Muscle of back (tissue), 13 donors: ENCODE measurements around the gene CREB3L1. TPM values are rescaled to one million over a fixed set of nuclear protein-coding genes. Genes with fewer than 3 reads are reported as not detected.
A peak's percentile ranks its signal among the peaks of the same experiment; 100 is the strongest.

Experiments
- DNase-seq, 3 donors: peaks; one replicate each; pipeline versions ENCODE4 v3.0.0 to v3.0.0-alpha.2; 2013
- long read RNA-seq, 9 donors: transcript quantifications; one replicate each; lab custom pipeline, GENCODE V29; 2026
- polyA plus RNA-seq, 10 donors: library from polyadenylated mRNA; unstranded; fragments of 120-200 nt; gene quantifications; one replicate each; pipeline ENCODE4 v1.2.1, GENCODE V29; 2013; ENCODE audit not compliant: insufficient read length in 10 of 10

Gene CREB3L1, protein sequence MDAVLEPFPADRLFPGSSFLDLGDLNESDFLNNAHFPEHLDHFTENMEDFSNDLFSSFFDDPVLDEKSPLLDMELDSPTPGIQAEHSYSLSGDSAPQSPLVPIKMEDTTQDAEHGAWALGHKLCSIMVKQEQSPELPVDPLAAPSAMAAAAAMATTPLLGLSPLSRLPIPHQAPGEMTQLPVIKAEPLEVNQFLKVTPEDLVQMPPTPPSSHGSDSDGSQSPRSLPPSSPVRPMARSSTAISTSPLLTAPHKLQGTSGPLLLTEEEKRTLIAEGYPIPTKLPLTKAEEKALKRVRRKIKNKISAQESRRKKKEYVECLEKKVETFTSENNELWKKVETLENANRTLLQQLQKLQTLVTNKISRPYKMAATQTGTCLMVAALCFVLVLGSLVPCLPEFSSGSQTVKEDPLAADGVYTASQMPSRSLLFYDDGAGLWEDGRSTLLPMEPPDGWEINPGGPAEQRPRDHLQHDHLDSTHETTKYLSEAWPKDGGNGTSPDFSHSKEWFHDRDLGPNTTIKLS
- polyA plus RNA-seq, result 10 to 100 TPM; 37.6 to 62.4 (median 46.5) TPM
- long read RNA-seq, donor 1, transcript CREB3L1-206 (12 exons, 2,687 nt), result major isoform, 9 of 10 reads
- long read RNA-seq, donor 1, partial matches to known transcripts, result 0 of 10 reads
- long read RNA-seq, donor 1, other reads (novel, unspliced or antisense), result 0 of 10 reads
- long read RNA-seq, donor 2, partial matches to known transcripts, result 16 of 19 reads
- long read RNA-seq, donor 2, other reads (novel, unspliced or antisense), result 0 of 19 reads
- long read RNA-seq, donor 3, result 0 reads
- long read RNA-seq, donor 4, transcript CREB3L1-206 (12 exons, 2,687 nt), result major isoform, 9 of 16 reads
- long read RNA-seq, donor 4, partial matches to known transcripts, result 7 of 16 reads
- long read RNA-seq, donor 4, other reads (novel, unspliced or antisense), result 0 of 16 reads
- long read RNA-seq, donor 5, transcript CREB3L1-206 (12 exons, 2,687 nt), result major isoform, 6 of 45 reads
- long read RNA-seq, donor 5, partial matches to known transcripts, result 37 of 45 reads
- long read RNA-seq, donor 5, other reads (novel, unspliced or antisense), result 0 of 45 reads
- long read RNA-seq, donor 6, transcript CREB3L1-206 (12 exons, 2,687 nt), result major isoform, 14 of 16 reads
- long read RNA-seq, donor 6, partial matches to known transcripts, result 0 of 16 reads
- long read RNA-seq, donor 6, other reads (novel, unspliced or antisense), result 0 of 16 reads
- long read RNA-seq, donor 7, transcript CREB3L1-206 (12 exons, 2,687 nt), result major isoform, 10 of 10 reads
- long read RNA-seq, donor 7, partial matches to known transcripts, result 0 of 10 reads
- long read RNA-seq, donor 7, other reads (novel, unspliced or antisense), result 0 of 10 reads
- long read RNA-seq, donor 8, transcript CREB3L1-206 (12 exons, 2,687 nt), result major isoform, 6 of 9 reads
- long read RNA-seq, donor 8, partial matches to known transcripts, result 0 of 9 reads
- long read RNA-seq, donor 8, other reads (novel, unspliced or antisense), result 0 of 9 reads
- long read RNA-seq, donor 9, result 0 reads

DNA sequence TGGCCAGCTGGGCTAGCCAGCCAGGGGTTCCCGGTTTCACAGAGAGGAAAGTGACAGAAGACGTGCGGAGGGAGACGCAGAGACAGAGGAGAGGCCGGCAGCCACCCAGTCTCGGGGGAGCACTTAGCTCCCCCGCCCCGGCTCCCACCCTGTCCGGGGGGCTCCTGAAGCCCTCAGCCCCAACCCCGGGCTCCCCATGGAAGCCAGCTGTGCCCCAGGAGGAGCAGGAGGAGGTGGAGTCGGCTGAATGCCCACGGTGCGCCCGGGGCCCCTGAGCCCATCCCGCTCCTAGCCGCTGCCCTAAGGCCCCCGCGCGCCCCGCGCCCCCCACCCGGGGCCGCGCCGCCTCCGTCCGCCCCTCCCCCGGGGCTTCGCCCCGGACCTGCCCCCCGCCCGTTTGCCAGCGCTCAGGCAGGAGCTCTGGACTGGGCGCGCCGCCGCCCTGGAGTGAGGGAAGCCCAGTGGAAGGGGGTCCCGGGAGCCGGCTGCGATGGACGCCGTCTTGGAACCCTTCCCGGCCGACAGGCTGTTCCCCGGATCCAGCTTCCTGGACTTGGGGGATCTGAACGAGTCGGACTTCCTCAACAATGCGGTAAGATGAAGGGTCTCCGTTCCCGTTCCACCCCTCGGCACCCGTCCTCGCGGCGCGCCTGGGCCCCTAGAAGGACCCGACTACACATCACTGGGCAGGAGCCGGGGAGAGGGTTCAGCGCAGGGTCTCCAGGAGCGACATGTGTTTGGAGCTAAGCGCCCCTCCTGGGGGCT is at the start of gene CREB3L1:
Gene CREB3L1 (plus strand): TSS at position 41 of the 765 bp plus-strand sequence. CDS start 450 bp downstream, at position 491.
- DNase-seq, result peak in 1 of 3 donors; percentile 86

DNA sequence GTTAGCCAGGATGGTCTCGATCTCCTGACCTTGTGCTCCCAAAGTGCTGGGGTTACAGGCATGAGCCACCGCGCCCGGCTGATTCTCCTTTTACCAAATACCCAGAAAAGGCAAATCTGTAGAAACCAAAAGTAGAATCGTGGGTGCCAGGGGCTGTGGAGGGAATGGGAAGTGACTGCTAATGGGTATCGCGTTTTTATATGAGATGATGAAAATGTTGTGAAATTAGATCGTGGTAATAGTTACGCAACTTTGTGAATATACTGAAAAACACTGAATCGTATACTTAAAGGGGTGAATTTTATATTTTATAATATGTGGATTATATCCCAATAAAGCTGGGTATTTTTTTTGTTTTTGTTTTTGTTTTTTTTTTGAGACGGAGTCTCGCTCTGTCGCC is 48.2 kb upstream of the CREB3L1 start:
- no peak for DNase-seq

DNA sequence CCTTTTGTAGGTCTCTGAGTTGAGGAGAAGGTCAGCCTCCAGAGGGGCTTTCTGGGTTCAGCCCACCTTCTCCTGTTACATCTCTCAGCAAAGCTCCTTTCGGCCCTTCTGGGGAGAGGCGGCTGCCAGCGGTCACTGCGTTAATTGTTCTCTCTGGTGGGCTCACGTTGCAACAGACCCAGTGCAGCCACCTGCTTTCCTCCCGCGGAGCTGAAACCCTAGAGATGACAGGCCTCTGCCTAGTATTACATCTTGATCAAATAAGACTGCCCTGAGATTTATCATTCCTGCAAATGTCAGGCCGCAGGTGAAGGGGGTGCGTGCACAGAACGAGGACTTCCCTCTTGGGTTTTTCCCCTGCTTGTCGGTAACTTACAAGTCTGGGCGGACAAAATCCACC is 43.2 kb upstream of the CREB3L1 start:
- peak in 1 of 3 donors; percentile 39 for DNase-seq

DNA sequence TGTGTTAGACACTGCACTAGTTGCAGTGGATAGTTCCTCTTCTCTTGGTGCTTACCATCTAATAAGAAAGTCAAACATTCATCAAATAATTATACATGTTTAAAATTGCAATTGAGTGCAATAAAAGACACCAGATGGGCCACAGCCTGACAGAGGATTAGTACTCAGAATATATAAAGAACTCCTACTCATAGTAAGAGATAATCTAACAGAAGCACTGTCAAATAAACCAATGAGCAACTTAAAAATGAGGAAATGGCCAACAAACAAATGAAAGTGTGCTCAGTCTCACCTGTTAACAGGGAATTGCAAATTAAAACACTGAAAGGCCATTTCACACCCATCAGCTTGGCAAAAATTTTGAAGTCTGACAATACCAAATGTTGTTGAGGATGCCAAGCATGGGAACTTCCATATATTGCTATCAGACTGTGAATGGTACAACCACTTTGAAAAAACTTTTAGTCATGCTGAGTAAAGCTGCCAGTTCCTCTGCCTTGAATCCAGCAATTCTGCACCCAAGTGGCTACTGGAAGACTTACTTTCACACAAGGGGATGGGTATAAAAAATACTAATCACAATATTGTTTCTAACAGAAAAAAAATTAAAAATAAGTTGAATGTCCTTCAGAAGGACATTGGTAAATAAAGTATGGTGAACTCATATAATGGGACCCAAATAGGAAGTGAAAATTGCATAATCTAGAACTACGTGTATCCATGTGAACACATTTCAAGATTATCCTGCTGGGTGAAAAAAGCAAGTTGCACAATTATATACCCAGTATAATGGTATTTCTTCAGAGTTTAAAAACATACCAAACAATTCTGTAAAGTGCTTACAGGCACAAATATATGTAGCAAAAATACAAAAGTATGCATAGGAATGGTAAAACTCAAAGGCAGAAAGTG is 41.4 kb upstream of the CREB3L1 start:
- DNase-seq, result no peak

DNA sequence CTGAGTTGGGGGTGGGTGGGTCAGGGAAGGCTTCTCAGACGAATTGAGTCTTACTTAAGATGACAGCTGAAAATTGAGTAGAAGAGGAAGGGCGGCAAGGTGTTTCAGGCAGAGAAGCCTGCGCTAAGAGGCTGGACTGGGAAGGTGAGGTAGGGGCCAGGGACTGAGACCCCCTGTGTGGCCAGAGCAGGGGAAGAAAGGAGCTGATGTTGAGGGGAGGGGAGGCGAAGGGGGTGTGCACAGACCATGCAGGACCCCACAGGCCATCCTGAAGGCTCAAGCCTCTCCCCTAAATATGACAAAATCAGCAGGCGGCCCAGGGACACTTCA is 40.6 kb upstream of the CREB3L1 start:
- DNase-seq, result no peak

DNA sequence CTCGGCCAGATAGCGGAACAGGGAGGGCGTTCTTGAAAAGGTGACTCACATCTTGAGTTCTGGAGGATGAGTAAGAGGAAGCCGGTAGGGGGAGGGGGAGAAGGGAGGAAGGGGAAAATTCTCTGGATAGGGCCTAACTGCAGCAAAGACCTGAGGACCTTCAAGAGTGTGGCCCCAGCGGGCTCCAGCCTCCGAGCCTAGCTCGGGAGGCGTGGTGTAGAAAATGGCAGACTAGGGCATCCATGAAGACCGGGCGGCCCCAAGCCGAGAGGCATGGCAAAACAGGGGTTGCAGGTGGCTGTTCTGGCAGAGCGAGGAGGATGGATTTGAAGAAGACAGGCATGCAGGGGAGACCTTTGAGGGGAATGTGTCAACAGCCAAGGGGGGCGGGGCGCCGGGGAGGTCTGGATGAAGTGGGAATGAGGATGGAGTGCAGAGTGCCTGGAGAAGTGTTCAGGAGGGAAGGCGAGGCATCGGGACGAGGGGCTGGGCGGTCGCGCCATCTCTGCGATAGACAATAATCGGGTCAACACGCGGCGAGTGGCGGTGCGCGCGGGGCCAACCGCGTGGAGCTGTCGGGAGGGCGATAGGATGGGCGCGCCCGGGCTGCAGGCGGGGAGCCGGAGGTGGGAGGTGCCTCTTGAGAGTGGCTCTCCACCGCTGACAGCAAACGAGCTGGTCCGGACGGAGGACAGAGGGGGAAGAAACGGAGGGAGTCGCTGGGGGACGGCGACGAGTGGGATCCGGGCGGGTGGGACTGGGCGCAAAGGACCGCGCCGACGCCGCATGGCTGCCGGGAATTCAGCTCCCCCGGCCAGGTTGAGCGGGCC is 40.0 kb upstream of the CREB3L1 start:
- peak; percentile 49 to 88 (median 86) for DNase-seq

DNA sequence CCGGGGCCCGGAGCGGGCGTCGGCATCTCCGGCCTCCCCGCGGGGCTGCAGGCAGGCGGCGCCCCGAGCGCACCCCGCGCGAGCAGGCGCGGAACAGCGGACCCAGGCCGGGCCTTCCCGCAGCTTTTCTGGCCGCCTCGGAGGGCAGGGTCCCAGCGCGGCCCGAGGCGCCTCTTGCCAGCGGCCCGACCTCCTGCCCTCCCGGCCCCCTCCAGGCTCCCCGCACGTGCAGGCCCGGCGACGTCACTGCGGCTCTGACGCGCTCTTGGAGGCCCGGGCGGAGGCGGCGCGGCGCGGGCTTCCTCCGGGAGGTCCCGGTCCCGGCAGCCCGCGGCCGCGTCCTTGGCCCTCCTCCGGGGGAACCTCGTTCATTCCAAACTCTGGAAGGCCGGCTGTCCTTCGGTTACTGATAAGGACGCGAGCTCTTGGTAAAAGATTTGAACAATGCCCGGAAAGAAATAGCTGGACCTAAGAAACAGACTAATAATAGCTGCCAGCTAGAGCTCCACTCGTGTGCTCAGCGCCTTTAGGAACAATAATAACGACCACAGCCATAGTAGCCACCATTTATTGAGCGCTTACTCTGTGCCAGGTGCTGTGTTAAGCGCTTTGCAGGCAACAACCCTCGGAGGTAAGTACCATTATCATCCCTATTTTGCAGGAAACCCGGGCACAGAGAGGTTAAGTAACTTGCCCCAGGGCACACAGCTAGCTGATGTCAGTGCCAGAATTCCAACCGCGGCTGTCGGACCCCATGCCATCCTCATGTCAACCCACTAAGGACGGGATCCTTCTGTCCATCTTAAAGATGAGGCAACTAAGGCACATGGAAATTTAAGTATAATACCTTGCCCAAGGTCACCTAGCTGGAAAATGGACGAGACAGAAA is 39.1 kb upstream of the CREB3L1 start:
- DNase-seq, result peak in 2 of 3 donors; percentile 74 to 92

DNA sequence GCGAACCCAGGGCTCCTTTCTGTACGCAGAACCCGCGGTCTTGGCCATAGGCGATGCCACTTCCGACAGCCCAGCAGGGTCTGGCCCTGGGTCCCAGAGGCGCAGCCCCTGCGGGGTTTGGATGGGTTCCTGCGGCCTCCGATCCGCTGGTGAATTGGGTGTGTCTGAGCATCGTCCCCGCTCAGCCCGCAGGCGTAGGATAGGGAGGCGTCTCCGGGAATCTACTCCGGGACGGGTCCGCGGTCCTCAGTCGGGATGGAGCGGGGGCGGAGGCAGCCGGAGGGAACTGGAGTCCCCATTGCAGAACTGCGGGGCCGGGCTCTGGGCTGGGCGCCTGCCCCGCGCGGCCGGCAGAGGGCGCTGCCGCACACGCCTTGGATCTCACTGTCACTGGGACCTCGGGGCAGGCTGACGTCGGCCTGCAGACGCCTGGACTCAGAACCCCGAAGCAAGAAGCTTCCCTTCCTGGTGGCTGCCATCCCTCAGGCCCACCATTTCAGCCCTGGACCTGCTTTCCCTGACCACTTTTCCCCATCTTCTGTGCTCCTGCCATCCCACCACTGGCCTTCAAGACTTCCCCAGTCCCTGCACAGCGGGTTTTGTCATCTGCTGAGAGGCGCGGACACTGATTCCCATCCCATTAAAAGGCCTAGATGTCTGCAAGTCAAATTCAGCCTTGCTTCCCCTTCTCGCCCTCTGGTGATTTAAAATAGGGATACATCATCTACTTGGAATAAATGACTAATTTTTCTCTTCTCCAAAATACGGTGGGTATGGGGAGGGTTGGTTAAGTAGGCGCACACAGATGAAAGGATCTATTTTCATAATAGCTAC is 38.3 kb upstream of the CREB3L1 start:
- peak; percentile 83 to 95 (median 92) for DNase-seq

DNA sequence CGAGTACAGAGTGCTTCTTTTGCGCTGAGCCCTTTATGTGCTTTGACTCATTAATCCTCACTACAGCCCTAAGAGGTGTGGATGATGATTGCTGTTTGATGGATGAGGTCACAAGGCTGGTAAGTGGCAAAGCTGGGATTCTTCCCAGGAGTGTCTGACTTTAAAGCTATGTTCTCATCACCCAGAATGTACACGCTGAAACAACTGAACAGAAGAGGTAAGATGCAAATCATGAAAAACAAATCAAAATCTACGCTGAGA is 37.7 kb upstream of the CREB3L1 start:
- DNase-seq, result no peak

DNA sequence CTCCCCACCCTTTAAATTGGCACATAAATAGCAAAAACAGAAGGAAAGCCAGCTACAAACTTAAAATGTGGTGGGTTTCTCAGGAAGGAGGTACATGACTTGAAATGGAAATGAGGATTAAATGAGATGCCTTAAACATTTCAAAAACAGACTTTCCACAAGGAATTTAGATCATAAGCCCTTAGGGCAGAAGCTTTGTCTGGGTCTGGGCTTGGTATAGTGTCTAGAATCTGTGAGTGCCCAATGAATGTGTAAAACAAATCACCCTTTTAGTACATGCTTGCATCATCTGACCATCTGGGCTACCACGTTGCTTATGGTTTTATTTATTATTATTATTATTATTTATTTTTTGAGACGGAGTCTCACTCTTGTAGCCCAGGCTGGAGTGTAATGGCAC is 37.1 kb upstream of the CREB3L1 start:
- DNase-seq, result no peak

DNA sequence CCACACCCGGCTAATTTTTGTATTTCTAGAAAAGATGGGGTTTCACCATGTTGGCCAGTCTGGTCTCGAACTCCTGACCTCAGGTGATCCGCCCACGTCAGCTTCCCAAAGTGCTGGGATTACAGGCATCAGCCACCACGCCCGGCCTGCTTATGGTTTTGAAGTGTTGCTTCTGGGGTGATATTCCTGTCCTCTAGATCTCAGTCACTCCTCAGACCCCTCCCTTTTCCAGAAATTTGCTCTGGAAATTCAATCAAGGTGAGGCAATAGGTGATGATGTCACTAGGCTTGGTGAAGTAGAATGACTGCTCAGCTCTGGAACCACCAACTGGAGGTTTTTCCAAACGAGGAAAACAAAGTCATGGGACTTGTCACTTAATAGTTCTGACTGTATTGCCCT is 36.6 kb upstream of the CREB3L1 start:
- no peak for DNase-seq

DNA sequence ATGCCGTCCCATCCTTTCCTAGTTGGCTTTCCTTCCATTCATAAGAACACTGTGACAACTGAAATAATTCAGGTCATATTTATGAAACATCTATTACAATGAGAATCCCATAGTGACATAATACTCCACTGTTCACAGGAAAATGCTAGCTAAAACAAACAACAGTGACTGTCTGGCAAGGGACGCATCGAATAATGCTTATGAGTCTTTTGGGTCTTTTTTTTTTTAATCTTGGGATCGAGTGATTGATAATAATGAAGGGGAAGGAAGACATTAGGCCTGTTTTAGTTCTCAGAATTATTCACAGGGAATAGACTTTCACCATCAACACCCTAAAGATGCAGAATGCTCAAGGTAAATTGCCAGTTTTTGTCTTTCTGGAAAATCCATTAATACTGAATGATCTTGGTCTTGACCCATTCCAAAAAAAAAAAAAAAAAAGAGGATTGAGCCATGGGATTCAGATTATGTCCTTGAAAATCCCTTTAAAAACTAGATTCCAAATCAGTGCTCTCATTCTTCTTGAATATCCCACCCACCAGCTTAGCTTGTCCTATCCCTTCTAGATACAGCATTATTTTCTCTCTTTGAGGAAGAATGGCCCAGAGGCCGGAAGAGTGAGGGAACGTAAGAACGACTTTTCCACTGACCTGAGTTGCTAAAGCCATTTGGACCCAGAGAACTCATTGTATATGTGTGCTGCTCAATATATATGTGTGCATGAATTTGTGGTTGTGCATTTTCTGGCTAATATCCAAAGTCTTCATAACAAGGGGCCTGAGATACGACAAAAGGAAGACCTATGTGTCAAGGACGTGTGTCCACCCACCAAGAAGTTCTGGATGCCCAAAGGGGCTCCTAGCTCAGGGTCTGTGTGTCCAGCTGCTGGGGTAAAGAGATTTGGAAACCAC is 35.2 kb upstream of the CREB3L1 start:
- DNase-seq, result peak in 2 of 3 donors; percentile 70 to 82

DNA sequence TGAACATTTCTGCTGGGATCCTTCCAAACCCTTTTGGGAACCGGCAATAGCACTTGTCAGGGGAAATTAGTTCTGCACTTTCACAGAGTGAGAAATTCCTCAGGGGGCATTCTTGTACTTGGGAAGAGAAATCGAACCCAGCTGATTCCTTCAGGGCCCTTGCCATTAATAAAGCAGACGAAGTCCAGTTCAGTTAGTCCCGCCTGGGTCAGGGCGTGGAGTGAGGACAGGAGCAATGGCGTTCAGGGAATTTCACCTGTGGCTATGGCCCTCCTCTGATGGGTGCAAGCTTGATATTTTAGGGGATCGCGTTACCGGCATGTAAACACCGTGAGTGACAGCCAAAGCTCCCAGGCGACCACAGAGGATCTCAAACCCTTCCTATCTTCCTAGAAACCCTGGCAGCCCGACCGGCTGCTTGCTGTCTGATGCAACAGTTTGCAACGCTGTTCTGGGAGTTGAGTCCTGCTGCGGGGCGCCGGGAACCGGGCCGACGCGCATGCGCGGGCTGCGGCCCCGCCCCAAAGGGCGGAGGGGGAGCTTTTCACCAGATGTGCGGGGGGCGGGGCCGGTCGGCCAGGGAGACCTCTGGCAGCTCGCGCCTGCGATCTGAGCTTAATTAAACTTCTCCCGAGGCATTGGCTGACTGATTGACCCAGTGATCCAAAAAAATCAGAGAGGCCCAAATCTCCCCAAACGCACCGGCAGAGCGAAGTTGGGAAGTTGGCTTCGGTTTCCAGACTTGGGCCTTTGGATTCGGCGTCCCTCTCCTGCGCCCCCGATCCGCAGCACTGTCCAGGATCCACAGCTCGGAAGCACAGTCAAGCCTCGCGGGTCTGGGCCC is 34.3 kb upstream of the CREB3L1 start:
- peak; percentile 97 to 98 (median 97) for DNase-seq

DNA sequence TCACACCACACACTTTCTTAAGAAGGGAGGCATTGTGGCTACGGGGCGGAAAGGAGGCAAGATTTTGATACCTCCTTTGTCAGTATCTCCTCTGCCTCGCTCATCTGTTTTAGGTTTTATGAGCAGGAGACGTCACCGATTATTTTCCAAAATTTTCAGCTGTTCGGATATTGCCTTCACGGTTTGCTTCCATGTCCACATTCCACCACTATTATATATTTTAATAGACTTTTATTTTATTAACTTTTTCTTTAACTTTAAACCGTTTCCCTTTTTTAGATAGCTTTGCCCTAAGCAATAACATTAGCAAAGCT is 33.7 kb upstream of the CREB3L1 start:
- no peak for DNase-seq

DNA sequence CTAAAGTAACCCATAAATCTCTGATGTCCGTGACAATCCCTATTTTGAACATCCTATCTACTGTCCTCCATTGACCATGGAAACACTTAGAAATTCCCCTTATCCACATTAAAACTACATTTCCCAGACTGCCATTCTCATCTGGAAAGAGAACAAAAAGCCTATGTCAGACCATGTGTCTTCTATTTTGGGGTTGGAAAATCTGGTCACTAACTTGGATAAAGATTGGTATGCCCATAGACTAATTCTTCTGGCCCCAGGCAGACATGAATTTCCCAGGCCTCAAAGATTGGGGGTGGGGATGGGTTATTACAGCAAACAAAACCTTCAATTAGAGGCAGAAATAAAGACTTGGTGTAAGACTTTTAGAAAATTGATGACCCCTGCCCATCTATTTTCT is 30.9 kb upstream of the CREB3L1 start:
- DNase-seq, result peak in 2 of 3 donors; percentile 40 to 45
